Camera-type eye (tissue), 1 donor: Measurements from ENCODE around the gene C17orf67. TPM values are rescaled to one million over a fixed set of nuclear protein-coding genes. Genes with fewer than 3 reads are reported as not detected.

ENCODE experiments used
- total RNA-seq: library from RNA; depleted of rRNA; stranded (reverse); fragments of >200 nt; gene quantifications from one replicate; pipeline ENCODE4 v1.2.3, GENCODE V29; 2014

Gene C17orf67, protein sequence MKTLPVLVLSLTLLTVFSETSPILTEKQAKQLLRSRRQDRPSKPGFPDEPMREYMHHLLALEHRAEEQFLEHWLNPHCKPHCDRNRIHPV
- total RNA-seq: 1.8 TPM

GRCh38 chr17:56833809-56834379 lies at the start of gene C17orf67, which contains the start of gene DGKE:
Gene C17orf67 (minus strand): TSS chr17:56833920. CDS start chr17:56815810, 18,110 bp downstream.
Gene DGKE (plus strand): TSS chr17:56834151. CDS start chr17:56834796, 645 bp downstream.

Other genes with a start within 250 kb of the C17orf67 start
- gene NOG, start 240.2 kb downstream of the C17orf67 start, total RNA-seq: 10.2 TPM
- gene DGKE, start 231 bp upstream of the C17orf67 start, total RNA-seq: 34.1 TPM
- gene TRIM25, start 80.1 kb upstream of the C17orf67 start, total RNA-seq: 21.4 TPM
- gene COIL, start 127.1 kb upstream of the C17orf67 start, total RNA-seq: 31.0 TPM
- 22.4 TPM for gene SCPEP1, start 144.2 kb upstream of the C17orf67 start, total RNA-seq